SKM-1 treated with dmso at 0.1 percent for 144 hours (cell line): ENCODE data around the gene DLG2.
"Not testable (repeated sequence)": the region's sequence is repeated elsewhere in the genome, so short reads cannot be mapped to it uniquely, and the experiment has no call there.

Source experiments
- DNase-seq: peaks from one replicate; lab custom pipeline; 2025; ENCODE audit not compliant: unreplicated experiment; lab: John Stamatoyannopoulos, UW

DLG2 gene

DNA sequence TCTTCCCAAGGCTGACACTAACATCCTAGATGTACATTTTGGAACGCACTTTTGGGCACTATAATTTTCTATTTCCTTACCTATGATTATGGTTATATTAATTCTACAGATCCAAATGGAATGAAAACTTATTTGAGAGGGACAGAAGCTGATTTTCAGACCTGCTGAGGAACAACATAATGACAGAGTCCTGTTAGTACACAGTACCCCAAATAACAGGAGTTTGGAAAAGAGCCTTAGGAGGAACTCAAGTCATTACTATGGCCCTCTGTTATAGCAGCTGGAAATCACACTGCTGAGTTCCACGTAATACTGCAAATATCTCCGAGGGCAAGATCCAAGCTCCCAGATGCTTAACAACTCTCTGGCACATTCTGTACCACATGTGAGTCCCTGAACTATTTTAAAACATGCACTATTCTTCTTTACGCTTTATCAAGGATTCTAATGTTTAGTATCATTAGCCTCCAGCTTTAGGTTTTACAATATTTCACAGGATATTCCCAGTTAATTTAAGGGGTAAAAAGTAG, 1313.2 kb downstream of the DLG2 start:
- no peak for DNase-seq

DNA sequence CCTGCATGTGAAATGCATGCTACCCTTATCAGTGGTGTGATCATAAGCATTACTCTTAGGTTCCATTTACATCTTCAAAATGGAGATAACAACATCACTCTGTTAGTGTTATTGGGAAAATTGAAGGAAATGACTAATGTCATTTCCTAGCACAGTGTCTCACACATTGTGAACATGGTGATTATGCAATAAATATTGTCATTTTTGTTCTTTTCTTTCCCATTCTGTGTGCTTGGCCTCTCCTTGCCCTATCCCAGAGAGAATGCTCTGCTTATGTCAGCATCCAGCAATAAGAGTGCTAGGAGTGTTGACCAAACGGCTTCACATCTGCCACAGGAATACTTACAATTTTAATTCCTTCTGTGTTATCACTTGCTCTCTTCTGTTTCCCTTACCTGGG, 1316.9 kb downstream of the DLG2 start:
- no peak for DNase-seq

DNA sequence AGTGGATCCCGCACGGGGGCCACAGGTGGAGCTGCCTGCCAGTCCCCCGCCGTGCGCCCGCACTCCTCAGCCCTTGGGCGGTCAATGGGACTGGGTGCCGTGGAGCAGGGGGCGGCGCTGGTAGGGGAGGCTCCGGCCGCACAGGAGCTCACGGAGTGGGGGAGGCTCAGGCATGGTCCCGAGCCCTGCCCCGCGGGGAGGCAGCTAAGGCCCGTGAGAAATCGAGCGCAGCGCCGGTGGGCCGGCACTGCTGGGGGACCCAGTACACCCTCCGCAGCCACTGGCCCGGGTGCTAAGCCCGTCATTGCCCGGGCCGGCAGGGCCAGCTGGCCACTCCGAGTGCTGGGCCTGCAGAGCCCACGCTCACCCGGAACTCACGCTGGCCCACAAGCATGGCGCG, 1318.7 kb downstream of the DLG2 start:
- not testable (repeated sequence) for DNase-seq

DNA sequence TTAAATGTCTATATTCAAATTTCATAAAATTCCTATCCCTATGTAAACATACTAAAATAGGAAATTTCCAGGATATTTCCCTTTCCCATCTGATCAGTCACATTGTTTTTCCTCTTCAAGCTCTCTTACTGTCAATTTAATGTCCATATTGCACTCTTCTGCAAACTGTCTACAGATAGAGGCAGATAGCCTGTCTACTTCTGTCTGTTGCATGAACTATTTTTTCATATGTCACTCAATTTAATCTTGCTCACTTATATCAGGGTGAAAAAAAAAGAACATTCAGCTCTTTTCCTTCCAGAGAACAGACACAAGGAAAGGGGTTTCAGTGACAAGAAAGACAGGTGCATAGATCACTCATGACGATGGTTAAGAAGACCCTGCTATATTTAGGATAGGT, 1327.1 kb downstream of the DLG2 start:
- no peak for DNase-seq

DNA sequence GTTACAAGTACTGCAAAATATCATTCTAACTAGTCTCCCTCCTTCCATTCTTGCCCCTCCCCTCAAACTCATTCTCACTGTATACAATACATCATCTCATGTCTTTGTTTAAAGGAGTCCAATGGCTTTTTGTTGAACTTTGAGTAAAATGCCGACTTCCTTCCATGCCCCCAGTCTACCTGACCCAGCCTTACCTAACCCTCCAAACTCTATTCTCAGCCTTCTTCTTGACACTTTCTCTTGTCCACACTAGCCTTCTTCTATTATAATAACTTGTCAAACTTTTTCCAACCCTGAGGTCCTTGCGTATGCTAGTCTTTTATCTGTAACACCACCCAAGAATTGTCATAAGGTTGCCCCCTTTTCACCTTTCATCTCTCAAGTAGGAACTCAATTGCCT, 1329.6 kb downstream of the DLG2 start:
- DNase-seq, result no peak

DNA sequence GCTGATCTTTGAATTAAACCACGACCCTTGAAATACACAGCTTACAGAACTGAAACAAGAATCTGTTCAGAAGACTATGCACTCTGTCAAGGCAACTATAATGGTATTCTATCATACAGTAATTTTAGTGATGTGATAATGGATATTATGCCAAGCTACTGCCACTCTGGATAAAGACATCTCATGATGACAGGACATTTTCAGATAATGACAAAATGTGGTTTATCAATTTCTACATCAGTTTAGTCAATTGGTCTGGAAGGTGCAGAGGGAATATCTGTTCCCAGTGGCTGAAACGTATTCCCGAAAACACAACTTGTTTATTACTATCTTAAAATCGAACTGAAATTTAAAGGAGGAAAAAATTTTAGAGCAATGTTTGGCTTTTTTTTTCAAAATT, 1331.3 kb downstream of the DLG2 start:
- DNase-seq, result no peak

DNA sequence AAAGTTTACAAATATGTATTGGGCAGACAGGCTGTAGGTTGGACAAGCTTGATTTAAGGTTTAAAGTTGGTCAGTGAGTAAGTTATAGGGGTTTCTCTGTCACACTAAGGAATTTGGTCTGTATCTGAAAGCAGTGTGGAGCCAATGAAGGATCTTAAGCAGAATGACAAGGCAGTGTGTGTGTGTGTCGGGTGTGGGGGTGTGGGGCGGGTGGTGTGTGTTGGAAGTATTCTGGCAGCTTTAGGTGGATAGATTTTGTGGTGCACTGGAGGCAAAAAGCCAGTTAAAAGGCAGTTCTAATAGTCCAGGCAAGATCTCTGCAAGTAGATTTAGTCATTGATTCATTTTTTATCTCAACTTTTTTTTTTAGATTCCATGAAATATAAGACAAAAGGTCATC, 1334.2 kb downstream of the DLG2 start:
- DNase-seq, result no peak

DNA sequence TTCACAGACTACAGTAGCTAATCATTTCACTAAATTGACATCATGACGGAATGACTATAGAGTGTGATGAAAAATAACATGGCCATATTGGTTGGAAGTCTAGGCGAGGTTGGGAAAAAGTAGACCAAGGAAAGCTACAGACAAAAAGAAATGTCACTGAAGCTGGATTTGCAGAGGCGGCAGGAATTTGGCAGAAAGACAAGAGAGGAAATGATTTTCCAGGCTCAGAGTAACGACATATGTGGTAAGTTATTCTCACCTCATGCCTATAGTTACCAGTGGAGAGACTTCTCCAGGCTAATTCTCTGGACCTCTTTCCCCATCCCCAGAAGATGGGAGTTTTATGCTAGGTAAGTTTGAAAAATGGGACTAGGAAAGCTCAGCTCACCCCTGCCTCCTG, 1335.1 kb downstream of the DLG2 start:
- DNase-seq, result no peak

DNA sequence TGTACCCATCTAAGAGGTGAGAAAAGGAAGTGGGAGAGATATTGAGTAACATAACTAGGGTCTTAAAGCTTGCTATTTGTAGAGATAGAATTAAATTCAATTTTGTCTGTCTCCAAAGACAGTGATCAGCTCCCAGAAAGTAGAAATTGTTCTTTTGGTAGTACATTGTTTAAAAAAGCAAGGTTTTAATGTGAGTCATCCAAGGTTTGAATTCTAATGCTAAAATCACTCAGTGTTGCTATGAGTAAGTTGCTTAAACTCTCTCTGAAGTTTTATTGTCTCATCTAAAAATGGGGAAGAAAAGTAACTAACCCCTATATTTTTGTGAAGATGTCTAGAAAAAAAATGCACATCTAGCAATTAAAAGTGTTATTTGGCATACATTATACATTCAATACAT, 1336.5 kb downstream of the DLG2 start:
- DNase-seq, result no peak

DNA sequence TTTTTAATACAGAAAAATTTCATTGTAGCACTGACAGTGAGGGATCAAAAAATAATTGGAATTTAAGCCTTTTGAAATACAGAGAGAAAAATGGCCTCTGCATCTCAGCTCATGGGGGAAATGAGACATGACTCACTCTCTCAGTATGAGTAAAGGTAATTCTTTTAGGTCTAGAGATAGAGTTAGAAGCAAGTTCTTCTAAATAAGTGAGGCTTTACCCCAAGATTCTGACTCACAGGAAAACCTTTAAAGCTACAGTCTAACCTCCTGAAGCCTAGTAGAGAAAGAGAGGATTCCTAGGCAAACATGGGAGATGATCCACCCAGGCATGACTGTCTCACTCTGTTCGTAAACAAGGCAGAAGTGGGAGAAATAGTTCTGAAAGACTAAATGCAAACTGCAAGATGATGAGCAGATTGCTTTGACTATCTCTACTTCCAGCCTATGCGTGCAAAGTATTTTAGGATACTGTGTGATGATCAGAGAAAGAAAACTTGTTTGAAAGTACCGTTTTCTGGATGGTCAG, 1337.7 kb downstream of the DLG2 start:
- no peak for DNase-seq

DNA sequence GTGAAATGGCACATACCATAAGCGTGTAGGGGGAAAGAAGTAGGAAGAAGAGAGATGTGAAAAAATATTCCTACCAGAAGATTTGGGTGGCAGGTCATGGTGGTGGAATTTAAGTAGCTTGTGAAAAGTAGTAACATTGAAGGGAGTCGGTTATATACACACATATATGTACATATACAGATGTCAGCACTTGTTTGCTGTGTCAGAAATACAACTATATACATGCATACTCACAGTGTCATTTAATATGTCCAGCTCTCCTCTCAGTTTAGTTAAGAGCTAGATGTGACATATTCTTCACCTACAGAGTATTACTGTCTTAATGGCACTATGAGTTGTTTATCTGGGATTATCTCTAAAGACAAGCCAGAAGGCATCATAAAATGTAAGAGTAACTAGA, 1353.6 kb downstream of the DLG2 start:
- DNase-seq, result no peak

DNA sequence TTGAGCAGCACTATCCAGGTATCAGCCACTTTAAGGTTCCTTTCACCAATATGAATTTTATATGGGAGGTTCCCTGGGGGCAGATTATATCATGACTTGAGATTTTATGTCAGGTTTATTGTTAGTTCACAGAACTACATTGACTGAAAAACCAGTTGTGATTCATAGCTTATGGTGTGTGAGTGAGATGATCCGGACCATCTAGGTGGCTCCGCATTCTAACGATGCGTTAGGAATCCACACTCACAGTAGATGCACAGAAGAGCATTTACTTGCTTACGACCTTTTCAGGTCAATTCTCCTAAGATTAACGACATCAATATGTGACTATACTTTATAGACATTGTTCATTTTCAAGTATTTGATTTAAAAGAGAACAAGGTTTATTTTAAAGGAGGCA, 1356.7 kb downstream of the DLG2 start:
- no peak for DNase-seq

DNA sequence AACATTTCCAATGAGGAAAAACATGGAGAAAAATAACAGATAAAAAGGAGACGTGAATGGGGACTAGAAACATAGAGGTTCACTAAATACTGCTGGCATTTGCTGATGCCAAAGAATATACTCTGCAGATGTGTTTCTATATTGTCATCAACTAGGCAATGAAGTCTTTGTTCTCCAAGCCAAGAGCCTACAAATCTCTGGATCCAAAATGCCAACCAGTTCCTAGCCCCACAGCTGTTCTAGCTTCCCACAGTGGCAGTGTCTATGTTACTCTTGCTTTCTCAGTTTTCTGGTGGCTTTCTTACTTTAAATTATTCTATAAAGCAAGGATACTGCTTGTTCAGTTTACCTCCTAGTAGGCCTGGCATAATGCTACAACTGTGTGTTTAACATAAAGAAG, 1363.1 kb downstream of the DLG2 start:
- DNase-seq, result no peak

DNA sequence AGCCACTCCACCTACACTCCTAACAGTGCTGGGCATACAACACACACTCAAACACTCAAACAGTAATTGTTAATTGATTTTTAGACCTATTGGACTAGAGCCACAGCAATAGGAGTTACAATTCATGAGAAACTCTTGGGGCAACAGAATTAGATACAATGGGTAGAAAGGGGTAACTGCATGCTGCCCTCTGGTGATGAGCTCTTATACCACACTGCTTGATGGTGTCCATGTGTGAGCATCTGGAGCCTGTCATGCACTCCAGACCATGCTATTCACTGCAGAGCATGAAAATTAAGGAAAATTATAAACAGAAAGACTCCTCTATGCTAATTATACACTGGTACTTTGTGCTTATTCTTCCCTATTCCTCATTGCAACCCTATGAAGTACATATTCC, 1365.4 kb downstream of the DLG2 start:
- no peak for DNase-seq

DNA sequence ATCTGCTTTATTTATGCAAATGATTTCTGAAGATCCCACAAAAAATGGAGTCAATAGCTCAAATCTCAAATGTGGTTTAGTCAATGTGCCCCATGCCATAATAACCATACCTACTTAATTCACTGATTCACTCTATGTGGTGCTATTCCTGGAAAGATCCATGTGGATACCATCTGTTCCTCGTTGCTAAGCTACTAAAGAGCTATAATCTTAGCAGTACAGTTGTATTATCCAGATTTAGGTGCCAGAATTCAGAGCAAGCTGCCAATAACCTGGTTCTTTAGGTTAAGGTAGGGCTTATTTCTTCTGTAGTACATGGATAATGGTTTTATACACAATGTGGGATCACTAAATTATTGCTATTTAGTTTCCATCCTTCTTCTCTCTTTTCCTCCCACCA, 1366.3 kb downstream of the DLG2 start:
- DNase-seq, result no peak

DNA sequence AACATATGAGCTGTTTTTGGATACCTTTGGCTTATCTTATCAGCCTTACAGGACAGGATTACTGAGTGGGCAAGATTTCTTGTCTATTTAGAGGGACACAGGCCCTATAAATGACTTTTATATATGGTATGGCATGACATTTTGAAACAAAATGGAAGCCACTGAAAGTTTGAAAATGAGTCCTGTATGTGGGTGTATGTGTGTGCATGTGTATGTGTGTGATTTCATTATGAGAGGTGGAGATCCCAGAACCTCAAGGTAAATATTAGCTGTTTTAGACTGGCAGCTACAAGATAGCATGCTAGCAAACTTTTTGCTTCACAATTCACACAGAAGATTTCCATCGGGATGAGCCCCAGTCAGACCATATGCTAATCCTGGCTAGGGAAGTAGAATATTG, 1370.5 kb downstream of the DLG2 start:
- DNase-seq, result no peak

DNA sequence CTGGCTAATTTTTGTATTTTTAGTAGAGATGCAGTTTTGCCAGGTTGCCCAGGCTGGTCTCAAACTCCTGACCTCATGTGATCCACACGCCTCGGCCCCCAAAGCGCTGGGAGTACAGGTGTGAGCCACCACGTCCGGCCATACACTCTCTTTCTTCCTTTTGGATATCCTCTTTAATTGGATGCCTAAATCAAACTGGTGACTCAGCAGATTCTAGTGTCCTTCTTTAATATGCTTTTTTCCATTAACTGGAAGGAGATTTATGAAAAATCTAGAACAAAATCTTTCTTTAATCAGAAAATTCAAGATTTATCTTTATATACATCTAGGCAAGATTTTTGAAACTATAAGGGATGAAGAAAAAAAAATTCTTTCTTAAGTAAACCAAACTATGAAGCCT, 1371.7 kb downstream of the DLG2 start:
- no peak for DNase-seq

DNA sequence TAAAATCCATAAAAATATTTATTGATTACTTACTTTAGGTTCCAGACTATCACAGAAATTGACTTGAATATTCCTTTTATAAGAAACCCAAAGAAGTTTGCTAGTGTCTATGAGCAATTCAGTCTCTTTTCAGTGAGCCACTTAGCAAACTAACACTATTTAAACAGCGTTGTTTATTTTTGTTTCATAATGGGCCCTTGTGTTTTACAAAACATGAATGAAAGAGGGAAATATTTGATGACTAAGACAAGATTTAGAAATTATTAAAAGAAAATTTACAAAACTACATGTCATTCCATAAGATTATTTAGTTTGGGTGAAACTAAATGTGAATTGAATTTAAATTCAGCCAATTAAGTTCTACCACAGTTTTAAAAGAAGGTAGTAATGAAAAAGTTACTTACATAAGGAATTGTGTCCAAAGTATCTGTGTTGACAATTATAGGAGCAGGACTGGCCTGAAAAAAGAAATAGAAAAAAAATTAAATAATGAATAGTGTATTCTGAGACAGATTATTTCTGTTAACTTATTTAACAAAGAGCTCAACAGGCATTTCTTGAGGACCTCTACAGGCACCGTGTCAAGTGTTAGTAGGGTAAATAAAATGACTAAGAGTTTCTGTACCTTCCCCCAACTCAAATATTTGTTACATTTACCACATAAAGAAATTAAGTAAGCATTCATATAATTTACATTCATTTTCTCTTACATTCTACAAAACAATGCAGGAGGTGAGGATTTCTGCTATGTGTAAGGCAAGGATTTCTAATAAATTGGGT, 1376.1 kb downstream of the DLG2 start:
- DNase-seq, result no peak

DNA sequence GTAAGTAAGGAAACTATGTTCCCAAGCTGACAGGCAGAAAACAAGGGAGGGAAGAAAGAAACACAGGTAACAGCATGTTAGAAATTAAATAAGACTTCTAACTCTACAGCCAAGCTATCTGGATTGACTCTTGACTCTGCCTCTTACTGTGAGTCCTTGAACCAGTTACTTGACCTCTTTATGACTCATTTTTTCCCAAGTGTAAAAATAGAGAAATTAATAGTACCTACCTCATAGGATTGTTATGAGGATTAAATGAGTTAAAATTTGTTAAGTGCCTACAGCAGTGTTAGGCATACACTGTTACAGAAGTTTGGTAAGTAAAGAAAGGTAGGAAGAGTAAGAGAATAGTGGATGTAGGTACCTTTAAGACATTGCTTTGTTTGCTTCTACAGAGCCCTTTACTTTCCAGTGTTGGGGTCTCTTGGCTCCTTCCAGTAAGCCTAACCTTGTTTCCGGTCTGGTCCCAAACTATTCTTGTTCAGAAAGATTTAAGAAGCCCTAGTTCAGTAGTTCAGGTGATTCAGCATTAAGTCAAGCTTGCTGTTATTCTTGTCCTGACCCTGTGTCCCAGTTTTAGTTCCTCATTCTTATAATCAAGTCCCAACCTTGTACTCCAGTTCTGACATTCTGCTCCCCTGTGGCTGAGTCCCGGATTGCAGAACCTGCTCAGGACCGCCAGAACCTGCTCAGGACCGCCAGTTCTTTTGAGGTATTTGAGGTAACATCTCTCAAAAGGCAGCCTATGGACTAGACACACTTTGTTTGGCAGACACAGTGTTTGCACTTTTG, 1377.6 kb downstream of the DLG2 start:
- peak; percentile 18 for DNase-seq

DNA sequence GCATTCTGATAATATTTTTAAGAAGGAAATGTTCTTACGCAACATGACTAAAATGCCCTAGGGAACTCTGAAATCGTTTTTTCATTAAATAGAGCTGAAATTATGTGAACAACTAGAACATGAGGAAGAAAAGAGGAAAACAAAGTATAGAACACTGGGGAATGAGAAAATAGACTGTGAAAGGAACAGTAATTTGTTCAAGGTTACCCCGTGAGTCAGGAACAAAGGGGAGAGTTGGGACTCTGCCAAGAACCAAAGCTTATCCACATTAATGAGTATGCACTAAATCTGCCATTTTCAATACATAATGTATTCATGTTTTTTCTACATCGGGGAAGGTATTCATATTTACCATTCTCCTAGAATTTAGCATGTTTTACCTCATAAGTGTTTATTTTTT, 1379.2 kb downstream of the DLG2 start:
- DNase-seq, result no peak

DNA sequence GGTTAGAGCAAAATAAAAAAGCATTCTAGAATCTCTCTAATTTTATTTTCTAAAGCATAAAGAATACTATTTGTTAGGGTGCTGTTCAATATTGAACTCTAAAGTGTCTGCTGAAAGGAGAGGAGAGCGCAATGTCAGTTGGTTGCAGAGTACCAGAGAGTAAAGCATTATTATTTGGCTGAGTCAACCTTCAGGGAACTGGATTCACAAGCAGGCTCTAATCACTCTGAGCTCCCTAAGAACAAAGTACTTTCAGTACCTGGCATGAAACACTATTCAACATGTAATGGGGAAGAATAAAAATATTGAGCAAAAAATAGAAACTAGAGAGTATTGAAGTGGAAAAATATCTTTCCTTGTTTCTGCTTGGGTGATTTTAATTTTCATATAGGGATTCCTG, 1380.0 kb downstream of the DLG2 start:
- DNase-seq, result no peak

DNA sequence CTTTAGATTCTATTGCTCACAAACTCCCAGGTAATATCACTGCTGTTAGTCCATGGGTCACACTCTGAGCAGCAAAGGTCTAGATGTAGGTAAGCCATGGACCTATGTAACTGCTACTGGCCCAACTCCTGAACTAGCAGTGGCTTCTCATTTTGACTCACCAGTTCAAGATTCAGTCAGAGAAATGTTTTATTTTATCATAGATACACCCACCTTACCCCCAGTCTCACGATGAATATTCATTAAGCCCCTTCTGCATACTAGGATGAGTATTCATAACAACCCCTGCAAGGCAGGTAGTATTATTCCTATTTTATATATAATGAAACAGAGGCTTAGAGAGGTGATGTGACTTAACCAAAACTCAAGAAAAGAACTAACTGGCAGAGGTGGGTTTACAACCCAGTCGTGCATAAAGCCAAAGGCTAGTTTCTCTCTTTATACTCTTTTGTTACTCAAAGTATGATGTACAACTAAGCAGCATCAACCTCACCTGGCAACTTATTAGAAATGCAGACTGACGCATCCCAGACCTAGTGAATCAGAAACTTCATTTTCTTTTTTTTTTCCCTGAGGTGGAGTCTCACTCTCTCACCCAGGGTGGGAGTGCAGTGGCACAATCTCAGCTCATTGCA, 1383.4 kb downstream of the DLG2 start:
- DNase-seq, result no peak
